Caco-2 (cell line): ENCODE data around the gene SLC16A4. TPM values are rescaled to one million over a fixed set of nuclear protein-coding genes. Genes with fewer than 3 reads are reported as not detected.

ENCODE experiments used
- BruUV-seq: library from RNA; stranded (reverse); fragments of 400-500 nt; replicated peaks from 2 replicates; lab custom pipeline; 2021; lab: Mats Ljungman, UMichigan
- CTCF ChIA-PET: fragments of 300-600 bp; sonication (Branson Sonifier 250); formaldehyde crosslinking; loops from one replicate; lab custom pipeline; 2022; ENCODE audit warnings: antibody characterized with exemption; lab: Charles Lee
- POLR2A ChIA-PET: fragments of 300-600 bp; sonication (Branson Sonifier 250); formaldehyde crosslinking; loops from one replicate; lab custom pipeline; 2022; ENCODE audit warnings: antibody characterized with exemption; lab: Charles Lee
- DNase-seq, 2 experiments: peaks; one replicate each; pipeline versions ENCODE4 v3.0.0 to v3.0.0-alpha.2; 2020 to 2022
- H3K27me3 ChIP-seq: replicated peaks from 2 replicates; pipeline ENCODE4 v1.6.0; 2011; ENCODE audit warnings: low read length; ENCODE audit not compliant: control insufficient read depth, insufficient read depth
- H3K36me3 ChIP-seq: 2 replicates; pipeline ENCODE4 v1.5.1; 2011; ENCODE audit warnings: low read length; ENCODE audit not compliant: control insufficient read depth, insufficient read depth
- H3K4me1 ChIP-seq: fragments of 250-450 bp; sonication (Bioruptor Pico); 2 replicates; pipeline ENCODE4 v1.5.1; 2020; ENCODE audit warnings: mild to moderate bottlenecking
- H3K4me3 ChIP-seq: 2 replicates; pipeline ENCODE4 v1.5.1; 2011; ENCODE audit warnings: low read depth, mild to moderate bottlenecking, control low read depth, low read length
- H3K9me3 ChIP-seq: fragments of 250-450 bp; sonication (Bioruptor Pico); 2 replicates; pipeline ENCODE4 v1.5.1; 2020; ENCODE audit warnings: mild to moderate bottlenecking, moderate library complexity
- H3K27ac Mint-ChIP-seq: one replicate; pipeline ENCODE4 v1.8.0; 2022; ENCODE audit warnings: mixed read lengths; ENCODE audit not compliant: unreplicated experiment
- H3K27me3 Mint-ChIP-seq: one replicate; pipeline ENCODE4 v1.8.0; 2022; ENCODE audit warnings: mixed read lengths; ENCODE audit not compliant: insufficient read depth, unreplicated experiment
- H3K36me3 Mint-ChIP-seq: one replicate; pipeline ENCODE4 v1.8.0; 2022; ENCODE audit warnings: mild to moderate bottlenecking, mixed read lengths; ENCODE audit not compliant: insufficient read depth, unreplicated experiment
- H3K4me1 Mint-ChIP-seq: one replicate; pipeline ENCODE4 v1.8.0; 2022; ENCODE audit warnings: low read depth, mixed read lengths; ENCODE audit not compliant: unreplicated experiment
- H3K4me3 Mint-ChIP-seq: one replicate; pipeline ENCODE4 v1.8.0; 2022; ENCODE audit warnings: mild to moderate bottlenecking, moderate library complexity, mixed read lengths; ENCODE audit not compliant: unreplicated experiment
- H3K9me3 Mint-ChIP-seq: one replicate; pipeline ENCODE4 v1.8.0; 2022; ENCODE audit warnings: mixed read lengths; ENCODE audit not compliant: unreplicated experiment
- CTCF ChIP-seq, 2 experiments: fragments of 200-600 bp in 1 of 2; IDR thresholded peaks; 1 replicate in 1 of 2; 2 replicates in 1 of 2; pipeline versions ENCODE4 v1.5.1 to v1.8.0; 2011 to 2022; ENCODE audit warnings: antibody characterized with exemption in 1 of 2, control low read depth in 1 of 2, inconsistent platforms in 1 of 2, low read depth in 1 of 2, low read length in 1 of 2, mild to moderate bottlenecking in 1 of 2, moderate library complexity in 1 of 2; ENCODE audit not compliant: insufficient read depth in 1 of 2, severe bottlenecking in 1 of 2, unreplicated experiment in 1 of 2
- intact Hi-C: fragments of 100-400 bp; cut with micrococcal nuclease; formaldehyde crosslinking; loops from one replicate; pipeline ENCODE4 v1.10.0; 2022; ENCODE audit not compliant: unreplicated experiment
- total RNA-seq: library from RNA; stranded (reverse); gene quantifications from 2 replicates; pipeline ENCODE4 v1.2.3, GENCODE V29; 2022

The SLC16A4 gene
- total RNA-seq, 1 experiment from 2014 or later: 9.3 TPM

GRCh38 chr1:110383251-110383990, 7.4 kb downstream of the SLC16A4 start:
- Mint-ChIP-seq H3K27me3 (no peaks in the 10 kb centered on the region), H3K27ac (no peak overlapping the region)
- CTCF ChIA-PET: no interaction called here

GRCh38 chr1:110380672-110381283, 10.0 kb downstream of the SLC16A4 start:
- Mint-ChIP-seq H3K4me1 (no peaks in the 10 kb centered on the region), H3K27ac (no peak overlapping the region), H3K27me3 (no peaks in the 10 kb centered on the region), H3K4me3 (no peak overlapping the region), H3K36me3 (peaks cover 5% of the 10 kb centered on the region), H3K9me3 (no peaks in the 10 kb centered on the region)
- H3K27me3 ChIP-seq: no peaks in the 10 kb centered on the region
- H3K36me3 ChIP-seq: no peaks in the 10 kb centered on the region
- intact Hi-C loops: no loop called here
- no TSS peak for BruUV-seq
- H3K4me1 ChIP-seq: no peaks in the 10 kb centered on the region
- TF ChIP-seq CTCF (IDR thresholded peaks at IDR 0.05; ENCODE audit: insufficient read depth in 1 of 2, low read depth in 1 of 2, low read length in 1 of 2, severe bottlenecking in 1 of 2, unreplicated experiment in 1 of 2): no peak
- ChIA-PET POLR2A (interaction anchor here (0.5 kb wide), 1 partner anchor 13 kb away, joined by 9 read pairs; no protein-coding TSS in a partner anchor), CTCF (no interaction called here)
- no peak for DNase-seq
- no peak overlapping the region for H3K4me3 ChIP-seq
- H3K9me3 ChIP-seq: no peaks in the 10 kb centered on the region

More at GRCh38 chr1:110383251-110383990, 7.4 kb downstream of the SLC16A4 start:
- H3K36me3 ChIP-seq: no peaks in the 10 kb centered on the region
- H3K27me3 ChIP-seq: no peaks in the 10 kb centered on the region
- Mint-ChIP-seq H3K36me3 (no peaks in the 10 kb centered on the region), H3K4me3 (no peak overlapping the region), H3K4me1 (no peaks in the 10 kb centered on the region), H3K9me3 (no peaks in the 10 kb centered on the region)
- POLR2A ChIA-PET: no interaction called here
- no peak for TF ChIP-seq CTCF (IDR thresholded peaks at IDR 0.05; ENCODE audit: insufficient read depth in 1 of 2, low read depth in 1 of 2, low read length in 1 of 2, severe bottlenecking in 1 of 2, unreplicated experiment in 1 of 2)
- no peaks in the 10 kb centered on the region for H3K4me1 ChIP-seq
- no peak overlapping the region for H3K4me3 ChIP-seq
- BruUV-seq: no TSS peak
- intact Hi-C loops: no loop called here
- DNase-seq: no peak
- no peaks in the 10 kb centered on the region for H3K9me3 ChIP-seq

- CTCF ChIA-PET: no interaction called here
- TF ChIP-seq CTCF (IDR thresholded peaks at IDR 0.05; ENCODE audit: insufficient read depth in 1 of 2, low read depth in 1 of 2, low read length in 1 of 2, severe bottlenecking in 1 of 2, unreplicated experiment in 1 of 2): no peak
These were observed 15.3 kb downstream of the SLC16A4 start for GRCh38 chr1:110375490-110375889.

More at GRCh38 chr1:110375490-110375889, 15.3 kb downstream of the SLC16A4 start:
- Mint-ChIP-seq H3K4me1 (no peaks in the 10 kb centered on the region), H3K36me3 (peaks cover 24% of the 10 kb centered on the region), H3K27ac (no peak overlapping the region), H3K4me3 (no peak overlapping the region), H3K9me3 (no peaks in the 10 kb centered on the region), H3K27me3 (no peaks in the 10 kb centered on the region)
- intact Hi-C loops: no loop called here
- Histone ChIP-seq H3K9me3 (no peaks in the 10 kb centered on the region), H3K36me3 (no peaks in the 10 kb centered on the region), H3K4me1 (no peaks in the 10 kb centered on the region), H3K4me3 (no peak overlapping the region), H3K27me3 (no peaks in the 10 kb centered on the region)
- POLR2A ChIA-PET: no interaction called here
- no TSS peak for BruUV-seq
- no peak for DNase-seq
